ENCODE measurements around the gene LILRA6. TPM values are rescaled to one million over a fixed set of nuclear protein-coding genes. Genes with fewer than 3 reads are reported as not detected.

The LILRA6 gene
- total and polyA plus RNA-seq, 2 of the 13 experiments (the other 11 are each of a cell fraction or from before 2014, with no cell fraction given): not detected

DNA sequence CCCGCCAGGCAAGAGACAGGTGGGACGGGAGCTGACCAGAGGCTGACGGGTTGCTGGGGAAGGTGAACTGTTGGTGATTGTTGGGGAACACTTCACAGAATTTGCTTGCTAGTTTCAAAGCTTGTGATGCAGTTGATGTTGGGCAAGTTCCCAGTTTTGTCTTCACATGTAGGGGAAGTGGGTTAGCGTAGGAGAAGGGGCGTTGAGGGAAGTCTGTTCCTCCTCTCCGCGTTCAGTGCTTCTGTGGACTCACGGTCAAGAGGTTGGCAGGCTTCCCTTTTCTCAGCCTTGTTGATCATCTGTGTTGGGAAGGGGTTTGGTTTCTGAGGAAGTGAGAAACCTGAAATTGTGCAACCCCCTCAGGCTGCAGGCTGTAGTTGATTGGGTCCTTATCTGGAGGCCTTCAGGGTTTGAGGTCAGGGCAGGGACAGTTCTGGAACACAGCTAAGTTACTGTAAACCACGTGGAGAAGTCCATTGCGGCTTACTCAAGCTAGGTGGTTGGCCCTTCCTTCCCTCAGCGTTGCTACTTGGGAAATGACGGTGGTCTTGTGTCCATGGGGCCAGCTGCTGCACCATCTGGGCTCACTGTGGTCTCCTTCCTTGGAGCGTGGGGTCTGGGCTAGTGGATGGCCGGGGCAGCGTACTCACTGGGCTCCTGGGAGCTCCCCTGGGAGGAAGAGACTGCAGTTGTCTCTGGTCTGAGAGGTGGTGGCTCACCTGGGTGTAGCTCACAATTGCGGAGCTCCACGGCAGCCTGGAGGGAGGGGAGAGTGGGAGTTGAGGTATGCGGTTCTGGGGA lies 34.4 kb downstream of the LILRA6 start (continued):
- TF ChIP-seq, protein P1, sequence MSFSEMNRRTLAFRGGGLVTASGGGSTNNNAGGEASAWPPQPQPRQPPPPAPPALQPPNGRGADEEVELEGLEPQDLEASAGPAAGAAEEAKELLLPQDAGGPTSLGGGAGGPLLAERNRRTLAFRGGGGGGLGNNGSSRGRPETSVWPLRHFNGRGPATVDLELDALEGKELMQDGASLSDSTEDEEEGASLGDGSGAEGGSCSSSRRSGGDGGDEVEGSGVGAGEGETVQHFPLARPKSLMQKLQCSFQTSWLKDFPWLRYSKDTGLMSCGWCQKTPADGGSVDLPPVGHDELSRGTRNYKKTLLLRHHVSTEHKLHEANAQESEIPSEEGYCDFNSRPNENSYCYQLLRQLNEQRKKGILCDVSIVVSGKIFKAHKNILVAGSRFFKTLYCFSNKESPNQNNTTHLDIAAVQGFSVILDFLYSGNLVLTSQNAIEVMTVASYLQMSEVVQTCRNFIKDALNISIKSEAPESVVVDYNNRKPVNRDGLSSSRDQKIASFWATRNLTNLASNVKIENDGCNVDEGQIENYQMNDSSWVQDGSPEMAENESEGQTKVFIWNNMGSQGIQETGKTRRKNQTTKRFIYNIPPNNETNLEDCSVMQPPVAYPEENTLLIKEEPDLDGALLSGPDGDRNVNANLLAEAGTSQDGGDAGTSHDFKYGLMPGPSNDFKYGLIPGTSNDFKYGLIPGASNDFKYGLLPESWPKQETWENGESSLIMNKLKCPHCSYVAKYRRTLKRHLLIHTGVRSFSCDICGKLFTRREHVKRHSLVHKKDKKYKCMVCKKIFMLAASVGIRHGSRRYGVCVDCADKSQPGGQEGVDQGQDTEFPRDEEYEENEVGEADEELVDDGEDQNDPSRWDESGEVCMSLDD (CRISPR knock-in tag; IDR thresholded peaks at IDR 0.05; ENCODE audit: borderline replicate concordance): no peak
- TF ChIP-seq KAT8 (CRISPR knock-in tag; IDR thresholded peaks at IDR 0.05) (0 out of 2 replicates have a peak, but pooled peaks have one; percentile 30), SMAD3 (CRISPR knock-in tag; IDR thresholded peaks at IDR 0.05) (no peak), NCOA2 (CRISPR knock-in tag; IDR thresholded peaks at IDR 0.05) (peak; percentile 75), RBM39 (IDR thresholded peaks at IDR 0.05; ENCODE audit: low read depth, low read length, poor library complexity, severe bottlenecking) (no peak), PHF20 (CRISPR knock-in tag; IDR thresholded peaks at IDR 0.05) (no peak), HMG20A (CRISPR knock-in tag; IDR thresholded peaks at IDR 0.05; ENCODE audit: borderline replicate concordance) (0 out of 2 replicates have a peak, but pooled peaks have one; percentile 17), EP300 (IDR thresholded peaks at IDR 0.05; ENCODE audit: low read depth in 2 of 2, low read length in 2 of 2) (peak in 1 of 2 experiments; percentile 17; a peak in 1 of 4 replicates), EP300 (CRISPR knock-in tag; IDR thresholded peaks at IDR 0.05; ENCODE audit: borderline replicate concordance) (no peak), ZNF644 (CRISPR knock-in tag; IDR thresholded peaks at IDR 0.05; ENCODE audit: low read depth) (0 out of 2 replicates have a peak, but pooled peaks have one; percentile 13), RXRA (CRISPR knock-in tag; IDR thresholded peaks at IDR 0.05) (peak; percentile 49; the same call in 1 of the 2 replicates), RARG (CRISPR knock-in tag; IDR thresholded peaks at IDR 0.05; ENCODE audit: low read depth) (no peak), MBNL3 (CRISPR knock-in tag; conservative IDR thresholded peaks at IDR 0.05) (no peak), XRCC5 (optimal IDR thresholded peaks at IDR 0.05; ENCODE audit: low read length) (peak; percentile 14), PPARG (CRISPR knock-in tag; conservative IDR thresholded peaks at IDR 0.05) (0 out of 2 replicates have a peak, but pooled peaks have one; percentile 15), ZNF232 (CRISPR knock-in tag; IDR thresholded peaks at IDR 0.05; ENCODE audit: borderline replicate concordance) (peak; percentile 50; the same call in 1 of the 2 replicates), ZNF256 (CRISPR knock-in tag; conservative IDR thresholded peaks at IDR 0.05) (no peak), SAP130 (CRISPR knock-in tag; IDR thresholded peaks at IDR 0.05; ENCODE audit: low read depth) (peak; percentile 50; the same call in 1 of the 2 replicates), ZNF331 (CRISPR knock-in tag; IDR thresholded peaks at IDR 0.05) (peak; percentile 81; the same call in 1 of the 2 replicates)
- TF ChIP-seq, protein P2, sequence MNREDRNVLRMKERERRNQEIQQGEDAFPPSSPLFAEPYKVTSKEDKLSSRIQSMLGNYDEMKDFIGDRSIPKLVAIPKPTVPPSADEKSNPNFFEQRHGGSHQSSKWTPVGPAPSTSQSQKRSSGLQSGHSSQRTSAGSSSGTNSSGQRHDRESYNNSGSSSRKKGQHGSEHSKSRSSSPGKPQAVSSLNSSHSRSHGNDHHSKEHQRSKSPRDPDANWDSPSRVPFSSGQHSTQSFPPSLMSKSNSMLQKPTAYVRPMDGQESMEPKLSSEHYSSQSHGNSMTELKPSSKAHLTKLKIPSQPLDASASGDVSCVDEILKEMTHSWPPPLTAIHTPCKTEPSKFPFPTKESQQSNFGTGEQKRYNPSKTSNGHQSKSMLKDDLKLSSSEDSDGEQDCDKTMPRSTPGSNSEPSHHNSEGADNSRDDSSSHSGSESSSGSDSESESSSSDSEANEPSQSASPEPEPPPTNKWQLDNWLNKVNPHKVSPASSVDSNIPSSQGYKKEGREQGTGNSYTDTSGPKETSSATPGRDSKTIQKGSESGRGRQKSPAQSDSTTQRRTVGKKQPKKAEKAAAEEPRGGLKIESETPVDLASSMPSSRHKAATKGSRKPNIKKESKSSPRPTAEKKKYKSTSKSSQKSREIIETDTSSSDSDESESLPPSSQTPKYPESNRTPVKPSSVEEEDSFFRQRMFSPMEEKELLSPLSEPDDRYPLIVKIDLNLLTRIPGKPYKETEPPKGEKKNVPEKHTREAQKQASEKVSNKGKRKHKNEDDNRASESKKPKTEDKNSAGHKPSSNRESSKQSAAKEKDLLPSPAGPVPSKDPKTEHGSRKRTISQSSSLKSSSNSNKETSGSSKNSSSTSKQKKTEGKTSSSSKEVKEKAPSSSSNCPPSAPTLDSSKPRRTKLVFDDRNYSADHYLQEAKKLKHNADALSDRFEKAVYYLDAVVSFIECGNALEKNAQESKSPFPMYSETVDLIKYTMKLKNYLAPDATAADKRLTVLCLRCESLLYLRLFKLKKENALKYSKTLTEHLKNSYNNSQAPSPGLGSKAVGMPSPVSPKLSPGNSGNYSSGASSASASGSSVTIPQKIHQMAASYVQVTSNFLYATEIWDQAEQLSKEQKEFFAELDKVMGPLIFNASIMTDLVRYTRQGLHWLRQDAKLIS (CRISPR knock-in tag; IDR thresholded peaks at IDR 0.05): 0 out of 2 replicates have a peak, but pooled peaks have one; percentile 42
- TF ChIP-seq, protein P3, sequence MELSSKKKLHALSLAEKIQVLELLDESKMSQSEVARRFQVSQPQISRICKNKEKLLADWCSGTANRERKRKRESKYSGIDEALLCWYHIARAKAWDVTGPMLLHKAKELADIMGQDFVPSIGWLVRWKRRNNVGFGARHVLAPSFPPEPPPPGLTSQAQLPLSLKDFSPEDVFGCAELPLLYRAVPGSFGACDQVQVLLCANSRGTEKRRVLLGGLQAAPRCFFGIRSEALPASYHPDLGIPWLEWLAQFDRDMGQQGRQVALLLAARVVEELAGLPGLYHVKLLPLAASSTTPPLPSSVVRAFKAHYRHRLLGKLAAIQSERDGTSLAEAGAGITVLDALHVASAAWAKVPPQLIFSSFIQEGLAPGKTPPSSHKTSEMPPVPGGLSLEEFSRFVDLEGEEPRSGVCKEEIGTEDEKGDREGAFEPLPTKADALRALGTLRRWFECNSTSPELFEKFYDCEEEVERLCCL (CRISPR knock-in tag; IDR thresholded peaks at IDR 0.05; ENCODE audit: borderline replicate concordance): no peak

Measured in HepG2 (cell line).